Measurements from ENCODE around the gene DDT. TPM values are rescaled to one million over a fixed set of nuclear protein-coding genes. Genes with fewer than 3 reads are reported as not detected.
"Not testable (repeated sequence)": the region's sequence is repeated elsewhere in the genome, so short reads cannot be mapped to it uniquely, and the experiment has no call there.

DDT gene
- total RNA-seq, 1 donor from 2014 or later, result 112 TPM

GRCh38 chr22:23980567-23980966 is 6.3 kb upstream of the DDT start:
- H3K4me1 Mint-ChIP-seq (ENCODE audit: low read depth); H3K27ac Mint-ChIP-seq; H3K36me3 Mint-ChIP-seq (ENCODE audit: low read depth); H3K27me3 Mint-ChIP-seq (ENCODE audit: low read depth); H3K4me3 Mint-ChIP-seq (ENCODE audit: low read depth); DNase-seq (ENCODE audit: low spot score); H3K9me3 Mint-ChIP-seq: not testable (repeated sequence)
- intact Hi-C loops (cut with micrococcal nuclease), result loop anchor here (10.0 kb wide), 2 partner anchors 124 to 194 kb away; no protein-coding TSS in a partner anchor

GRCh38 chr22:23979557-23980240 is 5.5 kb upstream of the DDT start, which contains the start of gene GSTT2:
TSS of gene GSTT2 (plus strand) at chr22:23980134.
- H3K4me1 Mint-ChIP-seq (ENCODE audit: low read depth); H3K27ac Mint-ChIP-seq; H3K9me3 Mint-ChIP-seq; H3K36me3 Mint-ChIP-seq (ENCODE audit: low read depth); H3K4me3 Mint-ChIP-seq (ENCODE audit: low read depth); H3K27me3 Mint-ChIP-seq (ENCODE audit: low read depth); DNase-seq (ENCODE audit: low spot score): not testable (repeated sequence)
- intact Hi-C loops (cut with micrococcal nuclease), result loop anchor here (10.0 kb wide), 2 partner anchors 125 to 195 kb away; no protein-coding TSS in a partner anchor

GRCh38 chr22:23977304-23977703 is 3.1 kb upstream of the DDT start:
- DNase-seq (ENCODE audit: low spot score); H3K36me3 Mint-ChIP-seq (ENCODE audit: low read depth); H3K27ac Mint-ChIP-seq; H3K9me3 Mint-ChIP-seq; H3K27me3 Mint-ChIP-seq (ENCODE audit: low read depth); intact Hi-C loops (cut with micrococcal nuclease); H3K4me1 Mint-ChIP-seq (ENCODE audit: low read depth); H3K4me3 Mint-ChIP-seq (ENCODE audit: low read depth): not testable (repeated sequence)

GRCh38 chr22:23974836-23975352 is 653 bp upstream of the DDT start:
- intact Hi-C loops (cut with micrococcal nuclease); DNase-seq (ENCODE audit: low spot score): not testable (repeated sequence)
- H3K36me3 Mint-ChIP-seq (ENCODE audit: low read depth), result peaks cover 22% of the 10 kb centered on the region

GRCh38 chr22:23971927-23972326 is 2.3 kb downstream of the DDT start:
- DNase-seq (ENCODE audit: low spot score); intact Hi-C loops (cut with micrococcal nuclease); H3K9me3 Mint-ChIP-seq; H3K27me3 Mint-ChIP-seq (ENCODE audit: low read depth): not testable (repeated sequence)
- Mint-ChIP-seq H3K4me3 (ENCODE audit: low read depth) (peak overlapping the region; percentile 54), H3K27ac (peak overlapping the region; percentile 44), H3K4me1 (ENCODE audit: low read depth) (peaks cover 15% of the 10 kb centered on the region), H3K36me3 (ENCODE audit: low read depth) (peaks cover 30% of the 10 kb centered on the region)

More at GRCh38 chr22:23974836-23975352, 653 bp upstream of the DDT start:
- not testable (repeated sequence) for H3K27ac Mint-ChIP-seq; H3K9me3 Mint-ChIP-seq; H3K4me3 Mint-ChIP-seq (ENCODE audit: low read depth); H3K4me1 Mint-ChIP-seq (ENCODE audit: low read depth); H3K27me3 Mint-ChIP-seq (ENCODE audit: low read depth)

GRCh38 chr22:23970816-23971486 is 3.3 kb downstream of the DDT start:
- peaks cover 30% of the 10 kb centered on the region for H3K36me3 Mint-ChIP-seq (ENCODE audit: low read depth)
- intact Hi-C loops (cut with micrococcal nuclease), result no loop called here
- DNase-seq (ENCODE audit: low spot score), result no peak
- H3K9me3 Mint-ChIP-seq, result no peaks in the 10 kb centered on the region
- H3K4me1 Mint-ChIP-seq (ENCODE audit: low read depth), result peaks cover 15% of the 10 kb centered on the region
- H3K27ac Mint-ChIP-seq, result no peak overlapping the region
- H3K27me3 Mint-ChIP-seq (ENCODE audit: low read depth), result no peaks in the 10 kb centered on the region
- H3K4me3 Mint-ChIP-seq (ENCODE audit: low read depth), result peak overlapping the region; percentile 10

GRCh38 chr22:23970201-23970641 is 4.0 kb downstream of the DDT start:
- H3K9me3 Mint-ChIP-seq, result no peaks in the 10 kb centered on the region
- peak overlapping the region; percentile 0 for H3K27ac Mint-ChIP-seq
- peaks cover 30% of the 10 kb centered on the region for H3K36me3 Mint-ChIP-seq (ENCODE audit: low read depth)
- no peak for DNase-seq (ENCODE audit: low spot score)
- H3K27me3 Mint-ChIP-seq (ENCODE audit: low read depth), result no peaks in the 10 kb centered on the region
- H3K4me1 Mint-ChIP-seq (ENCODE audit: low read depth), result peaks cover 15% of the 10 kb centered on the region
- peak overlapping the region; percentile 10 for H3K4me3 Mint-ChIP-seq (ENCODE audit: low read depth)
- intact Hi-C loops (cut with micrococcal nuclease), result no loop called here

GRCh38 chr22:23969071-23969470 is 5.2 kb downstream of the DDT start:
- peaks cover 30% of the 10 kb centered on the region for H3K36me3 Mint-ChIP-seq (ENCODE audit: low read depth)
- DNase-seq (ENCODE audit: low spot score), result no peak
- no peak overlapping the region for H3K27ac Mint-ChIP-seq
- peaks cover 15% of the 10 kb centered on the region for H3K4me1 Mint-ChIP-seq (ENCODE audit: low read depth)
- peak overlapping the region; percentile 47 for H3K4me3 Mint-ChIP-seq (ENCODE audit: low read depth)
- H3K9me3 Mint-ChIP-seq, result no peaks in the 10 kb centered on the region
- intact Hi-C loops (cut with micrococcal nuclease), result no loop called here
- H3K27me3 Mint-ChIP-seq (ENCODE audit: low read depth), result no peaks in the 10 kb centered on the region

- intact Hi-C loops (cut with micrococcal nuclease), result not testable (repeated sequence)
Measured at GRCh38 chr22:23966568-23966967, 7.7 kb downstream of the DDT start, which contains the start of gene DDTL. TSS of gene DDTL (plus strand) at chr22:23966888. CDS start at chr22:23966915, 27 bp downstream.

GRCh38 chr22:23966094-23966493 is 8.1 kb downstream of the DDT start:
- intact Hi-C loops (cut with micrococcal nuclease); H3K9me3 Mint-ChIP-seq; H3K27ac Mint-ChIP-seq; H3K4me3 Mint-ChIP-seq (ENCODE audit: low read depth); DNase-seq (ENCODE audit: low spot score); H3K27me3 Mint-ChIP-seq (ENCODE audit: low read depth): not testable (repeated sequence)
- Mint-ChIP-seq H3K4me1 (ENCODE audit: low read depth) (peaks cover 12% of the 10 kb centered on the region), H3K36me3 (ENCODE audit: low read depth) (peaks cover 21% of the 10 kb centered on the region)

More at GRCh38 chr22:23966568-23966967, 7.7 kb downstream of the DDT start, which contains the start of gene DDTL:
- not testable (repeated sequence) for H3K27ac Mint-ChIP-seq; DNase-seq (ENCODE audit: low spot score); H3K27me3 Mint-ChIP-seq (ENCODE audit: low read depth); H3K4me3 Mint-ChIP-seq (ENCODE audit: low read depth); H3K9me3 Mint-ChIP-seq
- Mint-ChIP-seq H3K4me1 (ENCODE audit: low read depth) (peaks cover 12% of the 10 kb centered on the region), H3K36me3 (ENCODE audit: low read depth) (peaks cover 26% of the 10 kb centered on the region)

GRCh38 chr22:23961084-23961771 is 13.0 kb downstream of the DDT start, which contains the start of gene GSTT2B:
TSS of gene GSTT2B (minus strand) at chr22:23961195. CDS start at chr22:23961131, 64 bp downstream.
- H3K36me3 Mint-ChIP-seq (ENCODE audit: low read depth); H3K4me1 Mint-ChIP-seq (ENCODE audit: low read depth); intact Hi-C loops (cut with micrococcal nuclease); H3K4me3 Mint-ChIP-seq (ENCODE audit: low read depth); H3K27me3 Mint-ChIP-seq (ENCODE audit: low read depth); H3K9me3 Mint-ChIP-seq; DNase-seq (ENCODE audit: low spot score); H3K27ac Mint-ChIP-seq: not testable (repeated sequence)

- not testable (repeated sequence) for H3K9me3 Mint-ChIP-seq; H3K36me3 Mint-ChIP-seq (ENCODE audit: low read depth); H3K27me3 Mint-ChIP-seq (ENCODE audit: low read depth); H3K4me3 Mint-ChIP-seq (ENCODE audit: low read depth); H3K4me1 Mint-ChIP-seq (ENCODE audit: low read depth); H3K27ac Mint-ChIP-seq
- peak; percentile 66 for DNase-seq (ENCODE audit: low spot score)
- intact Hi-C loops (cut with micrococcal nuclease), result loop anchor here (10.0 kb wide), 1 partner anchor 92 kb away; no protein-coding TSS in a partner anchor
Measured at GRCh38 chr22:23956301-23956900, 17.8 kb downstream of the DDT start.

All from activated T-helper 2 cell treated with anti-CD3 and anti-CD28 coated beads, Interferon-gamma antibody, Interleukin-2, Interleukin-4, amounts not matched to agents 10 μg/mL and 5 μg/mL and 100 μg/mL, durations not matched to agents 14 hours and 24 hours and 36 hours (primary cell).